Measurements from ENCODE around the gene CCR1. TPM values are rescaled to one million over a fixed set of nuclear protein-coding genes. Genes with fewer than 3 reads are reported as not detected.

Gene CCR1
- total and polyA plus RNA-seq, 2 of the 4 experiments (the other 2 are of a cell fraction): not detected

GRCh38 chr3:46252980-46253379 lies 44.9 kb upstream of the CCR1 start:
- Histone ChIP-seq H3K4me1 (ENCODE audit: control insufficient read depth, insufficient read depth, low read length) (no peaks in the 10 kb centered on the region), H4K8ac (ENCODE audit: low read depth in 2 of 2, low read length in 2 of 2) (no peak overlapping the region)

More at GRCh38 chr3:46252980-46253379, 44.9 kb upstream of the CCR1 start:
- no peak overlapping the region for H2AK5ac ChIP-seq (ENCODE audit: low read depth, low read length)
- no peak overlapping the region for H4K91ac ChIP-seq (ENCODE audit: insufficient read depth, low read depth, low read length)
- in situ Hi-C loops (cut with MboI; ENCODE audit: low sequenced_read_pairs) (no loop called here), intact Hi-C loops (cut with micrococcal nuclease) (no loop called here), dilution Hi-C loops (cut with HindIII; ENCODE audit: low sequenced_read_pairs, unreplicated experiment) (no loop called here)
- no peak overlapping the region for H3K4me3 ChIP-seq (ENCODE audit: insufficient read depth, low read depth, low read length)
- H2BK5ac ChIP-seq (ENCODE audit: low read depth, low read length, poor library complexity, severe bottlenecking): no peak overlapping the region
- no peak overlapping the region for H3K56ac ChIP-seq (ENCODE audit: extremely low read depth, insufficient read depth, low read length)
- DNase-seq (no peak), ATAC-seq (ENCODE audit: low read depth) (no peak)
- CTCF ChIA-PET: no interaction called here
- no peak overlapping the region for H3K23ac ChIP-seq (ENCODE audit: low read depth, low read length)
- H2BK20ac ChIP-seq (ENCODE audit: low read depth, low read length): no peak overlapping the region
- H4K5ac ChIP-seq (ENCODE audit: low read depth, low read length): no peak overlapping the region
- no peak overlapping the region for H3K18ac ChIP-seq (ENCODE audit: low read depth, low read length)
- H3K27ac ChIP-seq (ENCODE audit: insufficient read depth, low read length): no peak overlapping the region
- H2AFZ ChIP-seq (replicated peaks; ENCODE audit: low read length, poor library complexity): no peak overlapping the region
- H3K9me1 ChIP-seq (ENCODE audit: insufficient read depth, low read length): no peaks in the 10 kb centered on the region
- TF ChIP-seq ELK1 (IDR thresholded peaks at IDR 0.05; ENCODE audit: borderline replicate concordance, low read depth, low read length) (no peak), MAFK (IDR thresholded peaks at IDR 0.05; ENCODE audit: low read depth, low read length) (no peak), POLR2A (IDR thresholded peaks at IDR 0.05; ENCODE audit: low read depth, low read length) (no peak), CTCF (conservative IDR thresholded peaks at IDR 0.05; ENCODE audit: low read depth, low read length) (no peak), RAD21 (IDR thresholded peaks at IDR 0.05; ENCODE audit: low read length) (no peak)
- no peak overlapping the region for H2AK9ac ChIP-seq (replicated peaks; ENCODE audit: low read depth, low read length, poor library complexity)
- no peak overlapping the region for H3K4me2 ChIP-seq (ENCODE audit: low read depth, low read length)
- H2BK15ac ChIP-seq (ENCODE audit: low read depth, low read length): no peak overlapping the region
- peaks cover 7% of the 10 kb centered on the region for H3K27me3 ChIP-seq (ENCODE audit: control insufficient read depth, insufficient read depth, low read length)
- H3K9me3 ChIP-seq (ENCODE audit: control insufficient read depth, insufficient read depth, low read length): no peaks in the 10 kb centered on the region
- H3K79me1 ChIP-seq (ENCODE audit: low read depth in 1 of 2, low read length in 2 of 2): no peaks in the 10 kb centered on the region
- H3K4ac ChIP-seq (ENCODE audit: low read depth, low read length): no peak overlapping the region
- POLR2A ChIA-PET (ENCODE audit: unreplicated experiment): no interaction called here
- H3K36me3 ChIP-seq (ENCODE audit: control insufficient read depth, insufficient read depth, low read length): no peaks in the 10 kb centered on the region
- no CpG with 5 or more reads among the region's 1 CpG for WGBS, 2 experiments (ENCODE audit: extremely low coverage in 2 of 2, insufficient read length in 1 of 2)
- H2BK120ac ChIP-seq (ENCODE audit: low read depth, low read length): no peak overlapping the region
- H4K20me1 ChIP-seq (ENCODE audit: insufficient read depth, low read length): no peaks in the 10 kb centered on the region
- no TSS peak for BruUV-seq (replicated peaks)
- H3K14ac ChIP-seq (replicated peaks; ENCODE audit: low read depth, low read length): no peak overlapping the region
- H3K9ac ChIP-seq (ENCODE audit: low read depth, low read length): no peak overlapping the region

All from IMR-90 (cell line).